ENCODE measurements around the gene SMIM23.
"Not testable (repeated sequence)": the region's sequence is repeated elsewhere in the genome, so short reads cannot be mapped to it uniquely, and the experiment has no call there.

SMIM23 gene

DNA sequence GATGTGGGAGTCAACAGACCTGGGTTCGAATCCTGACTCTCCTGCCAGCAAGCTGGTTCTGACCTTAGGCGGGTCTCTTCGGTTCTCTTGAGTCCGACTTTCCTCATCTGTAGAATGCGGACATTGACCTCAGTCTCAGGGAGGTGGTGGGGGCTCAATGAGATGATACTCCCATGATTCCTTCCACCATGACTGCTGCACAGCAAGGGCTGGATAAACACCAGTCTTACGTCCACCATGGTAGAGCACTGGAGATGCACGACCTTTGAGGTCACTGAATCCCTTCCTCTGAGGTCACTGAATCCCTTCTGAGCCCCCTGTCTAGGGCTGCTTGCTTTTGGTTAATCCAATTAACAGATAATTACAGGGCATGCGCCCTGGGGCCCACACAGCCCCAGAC lies 12.5 kb upstream of the SMIM23 start:
- no peak for DNase-seq (ENCODE audit: low read depth, low spot score)

DNA sequence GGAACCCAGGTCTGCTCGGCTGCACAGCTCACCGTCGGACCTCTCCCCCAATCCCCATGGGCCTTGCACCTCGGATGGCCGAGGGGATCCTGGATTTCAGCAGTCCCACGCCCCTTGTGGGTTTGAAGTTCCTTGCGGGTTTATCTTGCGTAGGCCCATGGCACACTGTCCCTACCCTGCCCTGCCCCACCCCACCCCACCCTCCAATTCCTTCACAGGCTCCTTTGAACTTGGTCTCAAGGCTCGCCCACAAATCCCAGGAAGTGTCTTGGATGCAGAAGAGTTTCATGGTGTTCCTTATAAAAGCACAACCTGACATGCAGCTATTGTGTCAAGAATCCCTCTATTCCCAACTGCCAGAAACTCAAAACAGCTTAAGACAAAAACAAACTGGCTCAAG lies 11.2 kb upstream of the SMIM23 start:
- no peak for DNase-seq (ENCODE audit: low read depth, low spot score)

DNA sequence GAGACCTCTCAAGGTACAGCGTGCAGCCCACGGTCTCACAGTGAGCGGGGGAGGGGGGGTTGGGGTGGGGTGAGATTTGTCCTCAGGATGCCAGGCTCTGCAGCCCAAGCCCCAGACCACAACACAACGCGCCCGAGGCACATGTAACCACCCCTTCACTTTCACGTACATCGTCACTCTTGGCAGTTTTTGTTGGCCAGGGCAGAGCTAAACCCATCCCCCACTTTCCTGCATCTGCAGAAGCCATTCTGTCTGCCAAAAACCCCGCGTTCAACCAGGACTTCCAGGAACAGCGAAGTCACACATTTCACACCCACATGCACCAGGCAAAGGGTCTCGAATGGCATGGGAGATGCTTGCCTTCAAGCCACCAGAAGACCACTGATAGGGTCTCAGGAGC lies 9.4 kb upstream of the SMIM23 start:
- DNase-seq (ENCODE audit: low read depth, low spot score) = no peak

DNA sequence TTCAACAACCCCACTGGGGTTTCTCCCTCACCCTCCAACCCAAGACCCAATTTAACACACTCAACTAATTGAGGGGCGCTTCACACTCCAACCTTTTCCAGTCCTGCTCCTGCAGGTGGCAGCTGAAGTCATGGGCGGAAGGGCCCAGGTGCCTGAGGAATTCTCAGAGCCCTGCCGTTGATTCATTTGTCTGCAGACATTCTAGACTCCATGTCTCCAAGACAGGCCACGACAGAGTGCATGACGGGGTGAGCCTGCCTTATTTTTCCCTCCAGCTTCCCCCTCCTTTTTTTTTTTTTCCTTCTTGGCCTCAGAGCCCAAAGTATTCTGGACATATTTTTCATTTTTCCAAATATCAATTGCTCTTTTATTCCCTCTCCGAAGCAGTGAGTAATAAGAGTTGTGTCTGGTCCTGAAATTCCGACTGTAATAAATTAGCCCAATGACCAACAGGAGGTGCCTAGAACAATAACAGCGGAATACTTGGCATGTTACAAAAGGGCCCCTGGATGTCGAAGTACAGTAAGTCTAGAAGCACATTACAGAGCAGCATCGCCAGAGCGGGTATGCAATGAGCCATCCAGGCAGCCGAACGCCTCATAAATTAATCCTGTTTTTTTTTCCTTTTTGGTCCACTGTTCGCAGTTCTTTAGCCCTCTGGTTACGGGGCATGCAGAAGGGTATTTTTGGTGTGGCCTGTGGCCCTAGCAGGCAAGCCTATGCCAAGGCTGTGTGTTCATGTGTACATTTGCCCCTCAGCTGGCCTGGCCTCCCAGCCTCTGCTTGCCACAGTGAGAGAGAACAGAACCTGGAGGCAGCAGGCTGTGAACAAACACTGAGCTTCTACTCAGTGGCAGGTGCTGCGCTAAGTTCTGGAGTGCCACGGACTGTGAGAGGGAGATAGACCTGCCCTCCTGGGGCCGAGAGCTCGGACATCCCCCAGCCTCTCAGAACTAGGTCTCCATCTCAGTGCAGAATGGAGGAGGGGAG lies 8.6 kb upstream of the SMIM23 start:
- DNase-seq (ENCODE audit: low read depth, low spot score) = no peak

DNA sequence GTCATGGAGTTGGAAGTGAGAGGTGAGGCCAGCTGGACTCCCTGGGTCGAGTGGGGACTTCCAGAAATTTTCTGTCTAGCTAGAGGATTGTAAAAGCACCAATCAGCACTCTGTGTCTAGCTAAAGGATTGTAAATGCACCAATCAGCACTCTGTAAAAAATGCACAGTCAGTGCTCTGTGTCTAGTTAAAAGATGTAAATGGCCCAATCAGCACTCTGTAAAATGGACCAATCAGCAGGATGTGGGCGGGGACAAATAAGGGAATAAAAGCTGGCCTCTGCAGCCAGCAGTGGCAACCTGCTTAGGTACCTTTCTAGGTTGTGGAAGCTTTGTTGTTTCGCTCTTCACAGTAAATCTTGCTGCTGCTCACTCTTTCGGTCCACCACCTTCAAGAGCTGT lies 3.9 kb upstream of the SMIM23 start:
- DNase-seq (ENCODE audit: low read depth, low spot score) = not testable (repeated sequence)

DNA sequence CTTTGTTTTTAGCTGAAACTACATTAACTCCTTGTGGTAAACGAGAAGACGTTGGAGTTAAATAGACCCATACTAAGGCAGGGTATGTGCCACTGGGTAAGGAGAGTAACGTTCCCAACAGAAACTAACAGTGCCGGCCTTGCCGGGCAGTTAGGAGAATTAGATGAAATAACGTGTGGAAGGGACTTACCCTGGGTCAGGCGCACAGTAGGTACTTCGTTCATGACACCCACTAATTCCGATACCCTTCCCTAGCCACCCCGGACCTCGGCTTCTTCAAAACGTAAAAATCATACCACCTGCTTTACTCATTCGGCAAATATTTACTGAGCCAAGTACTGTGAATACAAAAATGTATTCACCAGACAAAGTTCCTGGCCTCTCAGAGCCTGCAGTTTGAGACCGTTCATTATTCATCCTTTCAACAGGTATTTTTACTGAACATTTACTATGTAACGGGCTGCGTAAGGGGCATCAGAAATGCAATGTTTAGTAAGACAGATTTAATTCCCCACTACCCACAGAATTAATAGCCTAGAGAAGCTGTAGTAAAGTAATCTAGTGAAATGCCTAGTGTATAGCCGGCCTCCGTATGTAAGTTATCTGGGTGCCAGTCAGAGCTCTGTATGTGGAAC lies 3.2 kb upstream of the SMIM23 start:
- DNase-seq (ENCODE audit: low read depth, low spot score) = no peak

DNA sequence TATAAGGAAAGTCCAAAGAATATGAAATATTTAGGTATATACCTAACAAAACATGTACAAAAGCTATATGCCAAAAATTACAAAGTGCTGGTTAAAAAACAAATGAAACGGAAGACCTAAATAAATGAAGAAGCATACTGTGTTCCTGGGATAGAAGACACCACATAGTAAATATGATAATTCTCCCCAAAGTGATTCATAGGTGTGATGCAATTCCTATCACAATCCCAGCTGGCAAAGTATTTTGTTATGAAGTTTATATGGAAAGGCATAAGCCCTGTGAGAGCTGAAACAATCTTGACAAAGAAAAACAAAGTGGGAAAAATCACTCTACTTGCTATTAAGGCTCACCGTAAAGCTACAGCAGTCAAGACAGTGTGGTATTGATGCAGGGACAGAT lies 2.6 kb upstream of the SMIM23 start:
- DNase-seq (ENCODE audit: low read depth, low spot score) = no peak

DNA sequence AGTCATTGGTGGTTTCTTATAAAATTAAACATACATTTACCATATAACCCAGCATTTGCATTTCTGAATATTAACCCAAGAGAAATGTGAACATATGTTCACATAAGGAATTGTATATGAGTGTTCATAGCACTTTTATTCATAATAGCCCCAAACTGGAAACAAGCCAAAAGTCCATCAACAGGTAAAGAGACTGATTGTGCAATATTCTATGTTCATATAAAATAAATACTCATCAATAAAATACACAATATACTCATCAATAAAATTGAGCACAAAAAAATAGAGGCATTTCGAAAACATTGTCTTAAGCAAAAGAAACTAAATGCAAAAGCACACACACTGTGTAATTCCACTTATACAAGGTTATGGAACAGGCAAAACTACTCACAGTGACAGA lies 3.7 kb downstream of the SMIM23 start:
- no peak for DNase-seq (ENCODE audit: low read depth, low spot score)

DNA sequence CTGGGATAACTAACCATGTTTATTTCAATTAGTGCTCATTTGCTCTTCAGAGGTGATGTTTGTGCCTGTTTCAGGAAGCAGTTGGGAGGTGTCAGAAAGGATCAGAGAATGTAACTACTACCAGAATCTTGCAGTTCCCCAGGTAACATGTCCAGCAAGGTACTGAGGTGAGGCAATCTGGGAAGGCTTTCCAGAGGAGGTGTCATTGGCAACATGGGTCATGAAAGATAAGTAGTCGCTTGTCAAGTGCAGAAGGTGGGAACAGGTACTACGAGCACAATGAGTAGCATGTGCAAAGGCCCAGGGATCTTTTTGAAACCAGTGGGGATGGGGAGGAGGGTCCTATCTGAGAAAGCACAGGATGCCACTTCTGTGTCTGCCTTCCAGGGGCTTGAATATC lies 4.8 kb downstream of the SMIM23 start:
- DNase-seq (ENCODE audit: low read depth, low spot score) = no peak

DNA sequence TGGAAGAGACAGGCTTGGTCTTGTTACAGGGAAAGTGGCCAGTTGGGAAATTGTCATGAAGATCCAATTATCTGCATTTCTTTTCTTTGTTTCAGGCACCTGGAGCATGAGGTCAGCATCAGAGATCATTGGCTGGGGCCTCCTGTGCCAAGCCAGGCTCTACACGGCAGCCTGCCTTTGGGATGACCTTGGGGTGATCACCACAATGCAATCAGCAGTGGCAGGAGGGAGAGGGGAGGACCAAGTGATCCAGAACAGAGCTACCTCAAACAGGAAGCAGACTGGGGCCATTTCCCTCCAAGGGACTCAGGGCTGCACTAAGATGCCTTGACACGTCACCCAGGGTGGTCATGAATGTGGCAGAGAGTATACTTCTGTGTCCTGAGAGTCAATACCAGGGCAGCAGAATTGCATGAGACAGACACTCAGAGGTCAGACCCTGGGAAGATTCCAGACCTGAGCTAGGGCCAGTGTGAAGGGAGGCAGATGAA lies 8.9 kb downstream of the SMIM23 start:
- no peak for DNase-seq (ENCODE audit: low read depth, low spot score)

DNA sequence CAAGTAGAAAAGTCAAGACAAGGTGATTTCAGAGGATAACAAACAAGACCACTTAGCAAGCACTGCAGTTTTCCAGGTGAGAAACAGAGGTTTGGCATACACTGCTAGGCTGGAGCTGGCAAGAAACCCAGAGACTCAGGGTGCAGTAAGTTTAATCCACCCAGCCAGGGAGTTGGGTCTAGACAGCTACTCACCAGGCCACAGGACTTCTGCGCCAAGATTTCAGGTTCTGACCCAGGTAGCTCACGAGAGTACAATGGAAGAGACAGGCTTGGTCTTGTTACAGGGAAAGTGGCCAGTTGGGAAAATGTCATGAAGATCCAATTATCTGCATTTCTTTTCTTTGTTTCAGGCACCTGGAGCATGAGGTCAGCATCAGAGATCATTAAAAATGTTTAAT lies 9.8 kb downstream of the SMIM23 start:
- no peak for DNase-seq (ENCODE audit: low read depth, low spot score)

DNA sequence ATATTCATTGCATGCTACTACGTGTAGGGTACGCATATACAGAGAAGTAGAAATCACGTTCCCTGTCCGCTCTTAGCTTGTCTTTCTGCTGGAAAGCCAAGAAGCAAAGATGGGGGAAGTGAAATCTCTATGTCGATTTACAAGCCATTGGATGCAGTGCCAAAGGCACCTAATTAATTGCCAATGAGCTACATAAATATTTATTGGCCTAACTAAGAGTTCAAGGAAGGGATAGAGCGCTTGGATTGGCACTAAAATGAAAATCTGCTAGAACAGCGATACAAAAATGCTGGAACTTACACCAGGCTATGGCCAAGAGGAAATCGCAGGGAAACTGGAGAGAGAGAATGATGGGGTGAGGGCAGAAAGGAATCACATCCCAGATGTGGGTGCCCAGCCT lies 10.8 kb downstream of the SMIM23 start:
- no peak for DNase-seq (ENCODE audit: low read depth, low spot score)

DNA sequence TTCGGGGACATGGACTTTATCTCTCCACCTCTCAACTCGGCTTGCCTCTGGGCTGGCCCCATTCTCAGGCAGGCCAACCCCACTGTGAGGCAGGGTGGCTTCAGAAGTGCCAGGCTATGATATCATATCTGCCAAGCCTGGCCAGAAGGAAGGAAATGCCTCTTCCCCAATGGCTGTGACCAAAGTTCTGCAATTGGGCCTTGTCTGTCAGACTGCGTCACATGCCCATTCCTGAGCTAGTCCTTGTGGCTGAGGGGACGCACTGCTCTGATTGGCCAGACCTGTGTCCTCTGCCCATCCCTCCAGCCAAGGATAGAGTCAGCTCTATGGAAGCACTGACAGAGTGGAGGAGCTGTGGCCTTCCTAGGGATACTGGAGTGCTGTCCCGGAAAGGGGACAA lies 11.9 kb downstream of the SMIM23 start:
- no peak for DNase-seq (ENCODE audit: low read depth, low spot score)

DNA sequence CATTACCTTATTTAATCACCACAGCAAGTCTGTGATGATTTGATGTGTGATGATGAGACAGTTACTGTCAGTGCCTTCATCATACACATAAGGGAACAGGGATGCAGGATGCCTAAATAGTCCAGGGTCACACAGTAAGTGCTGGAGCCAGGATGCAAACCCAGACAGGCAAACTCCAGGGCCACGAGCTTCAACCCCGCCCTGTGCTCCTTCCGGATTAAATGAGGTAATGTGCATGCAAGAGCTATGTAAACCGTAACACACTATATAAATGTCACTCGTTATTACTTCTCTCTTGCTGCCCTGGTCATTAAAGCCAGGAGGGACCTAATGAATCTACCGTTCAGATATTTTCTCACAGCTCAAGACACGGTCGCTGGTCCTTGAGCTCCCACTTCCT lies 12.8 kb downstream of the SMIM23 start:
- DNase-seq (ENCODE audit: low read depth, low spot score) = no peak

DNA sequence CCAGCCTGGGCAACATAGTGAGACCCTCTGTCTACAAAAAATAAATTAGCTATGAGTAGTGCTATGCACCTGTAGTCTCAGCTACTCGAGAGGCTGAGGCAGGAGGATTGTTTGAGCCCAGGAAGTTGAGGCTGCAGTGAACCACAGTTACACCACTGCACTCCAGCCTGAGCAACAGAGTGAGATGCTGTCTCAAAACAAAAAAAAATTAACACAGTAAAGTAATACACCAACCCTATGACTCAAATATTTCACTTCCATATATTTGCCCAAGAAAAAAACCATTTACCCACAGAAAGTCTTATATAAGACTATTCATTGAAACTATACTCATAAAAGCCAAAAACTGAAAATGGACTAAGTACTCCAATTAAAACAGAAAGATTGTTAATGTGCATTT lies 16.2 kb downstream of the SMIM23 start:
- no peak for DNase-seq (ENCODE audit: low read depth, low spot score)

DNA sequence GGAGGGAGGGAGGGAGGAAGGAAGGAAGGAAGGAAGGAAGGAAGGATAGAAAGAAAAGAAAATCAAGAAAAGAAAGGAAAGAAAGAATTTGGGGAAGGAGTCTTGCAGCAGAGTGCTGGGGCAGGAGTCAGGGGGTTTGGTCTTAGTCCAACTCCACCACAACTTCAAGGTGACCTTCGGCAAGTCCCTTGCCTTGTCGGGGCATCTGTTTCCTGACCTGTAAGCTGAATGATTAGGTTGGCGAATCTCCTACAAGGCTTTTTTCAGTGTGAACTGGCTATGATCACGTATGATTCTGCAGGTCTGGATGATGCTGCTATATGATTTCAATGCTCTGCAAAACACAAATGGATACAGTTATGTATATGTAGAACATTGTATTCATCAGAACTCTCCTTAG lies 20.1 kb downstream of the SMIM23 start:
- no peak for DNase-seq (ENCODE audit: low read depth, low spot score)

DNA sequence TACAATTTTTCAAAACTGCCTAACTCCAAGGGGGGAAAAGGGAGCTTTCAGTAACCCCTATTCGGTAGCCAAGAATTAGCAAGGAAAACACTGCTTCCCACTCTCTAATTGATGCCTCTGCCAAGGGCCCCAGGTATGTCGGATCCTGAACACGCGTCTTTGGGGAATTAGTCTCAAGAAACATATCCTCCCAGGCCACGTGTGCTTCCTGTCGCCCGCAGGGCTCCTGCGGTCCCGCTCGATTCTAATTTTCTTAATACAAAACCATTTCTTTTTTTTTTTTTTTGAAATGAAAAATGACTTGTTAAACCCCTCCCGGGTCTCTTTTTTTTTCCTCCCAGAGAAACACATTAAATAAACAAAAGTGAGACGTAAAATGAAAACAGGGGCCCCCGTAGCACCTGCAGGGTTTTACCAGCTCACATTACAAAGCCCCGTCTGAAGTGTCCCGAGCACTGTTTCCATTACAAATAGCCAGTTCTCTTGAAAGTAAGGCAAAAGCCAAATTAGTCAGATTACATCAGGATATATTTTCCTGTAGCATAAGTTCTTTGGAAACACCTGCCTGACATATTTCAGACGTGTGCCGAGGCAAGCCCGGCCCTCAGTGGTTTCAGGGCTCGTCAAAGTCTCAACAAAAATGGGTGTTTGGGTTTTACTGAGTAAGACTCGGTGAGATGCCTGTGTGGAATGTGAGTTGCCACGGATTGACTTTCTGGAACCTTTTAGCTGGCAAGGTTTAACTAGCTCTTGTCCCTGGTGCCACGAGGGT lies 21.5 kb downstream of the SMIM23 start:
- DNase-seq (ENCODE audit: low read depth, low spot score) = no peak

DNA sequence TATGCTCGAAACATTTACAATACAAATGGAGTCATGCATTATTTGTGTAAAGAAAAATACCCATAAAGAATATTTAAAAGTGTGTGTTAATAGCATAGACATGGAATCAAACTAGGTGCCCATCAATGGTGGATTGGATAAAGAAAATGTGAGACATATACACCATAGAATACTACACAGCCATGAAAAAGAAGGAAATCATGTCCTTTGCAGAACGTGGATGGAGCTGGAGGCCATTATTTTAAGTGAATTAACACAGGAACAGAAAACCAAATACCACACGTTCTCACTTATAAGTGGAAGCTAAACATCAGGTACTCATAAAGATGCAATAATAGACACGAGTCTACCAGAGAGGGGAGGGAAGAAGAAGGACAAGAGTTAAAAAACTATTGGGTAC lies 22.8 kb downstream of the SMIM23 start:
- no peak for DNase-seq (ENCODE audit: low read depth, low spot score)

DNA sequence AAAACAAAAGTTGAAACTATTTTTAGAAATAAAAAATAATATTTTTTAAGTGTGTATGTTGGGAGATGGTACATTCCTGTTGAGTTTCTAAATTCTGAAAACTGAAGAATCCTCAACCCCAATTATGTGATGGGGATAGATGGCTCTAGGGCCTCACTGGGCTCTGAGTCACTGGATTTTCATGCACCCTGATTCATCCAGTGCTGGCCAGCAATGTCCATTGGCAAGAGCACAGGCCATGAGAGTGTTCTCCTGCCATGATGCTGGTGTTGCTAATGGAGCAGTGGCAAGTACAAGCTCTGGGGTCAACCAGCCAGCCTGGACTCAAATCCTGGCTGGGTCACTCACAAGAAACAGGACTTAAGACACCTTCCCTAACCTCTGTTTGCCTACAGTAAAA lies 23.3 kb downstream of the SMIM23 start:
- DNase-seq (ENCODE audit: low read depth, low spot score) = no peak

DNA sequence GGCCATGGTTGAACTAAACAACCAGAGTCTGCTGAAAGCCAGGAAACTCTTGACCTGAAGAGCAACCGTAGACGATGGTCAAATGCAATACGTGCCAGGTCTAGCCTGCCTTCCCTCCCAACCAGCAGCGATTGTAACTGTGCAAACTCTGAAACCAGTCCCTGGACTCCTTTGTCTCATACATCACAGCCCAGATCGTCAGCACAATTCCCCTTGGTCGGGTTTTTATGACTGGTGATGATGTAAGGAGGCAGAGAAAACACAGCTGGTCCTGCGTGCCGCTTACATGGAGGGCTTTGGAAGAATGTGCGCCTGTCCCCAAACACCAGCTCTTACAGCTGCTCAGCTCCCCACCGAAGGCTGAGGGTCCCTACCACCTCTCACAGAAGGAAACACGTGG lies 24.6 kb downstream of the SMIM23 start:
- DNase-seq (ENCODE audit: low read depth, low spot score) = no peak

DNA sequence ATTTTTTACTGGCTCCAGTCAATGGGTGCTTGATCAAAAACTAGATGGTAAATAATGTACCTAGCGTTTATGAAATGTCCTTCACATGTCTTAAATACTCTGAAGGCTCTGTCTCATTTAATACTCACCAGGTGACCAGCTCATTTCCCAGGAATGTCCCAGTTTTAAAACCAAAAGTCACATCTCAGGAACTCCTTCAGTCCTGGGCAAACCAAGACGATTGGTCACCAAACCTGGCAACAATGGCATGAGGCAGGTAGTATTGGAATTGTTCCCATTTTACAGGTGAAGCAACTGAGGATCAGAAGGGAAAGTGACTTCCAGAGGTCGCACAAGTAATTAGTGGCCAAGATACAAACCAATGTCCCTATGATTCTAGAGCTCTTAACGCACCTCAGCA lies 27.7 kb downstream of the SMIM23 start:
- no peak for DNase-seq (ENCODE audit: low read depth, low spot score)

DNA sequence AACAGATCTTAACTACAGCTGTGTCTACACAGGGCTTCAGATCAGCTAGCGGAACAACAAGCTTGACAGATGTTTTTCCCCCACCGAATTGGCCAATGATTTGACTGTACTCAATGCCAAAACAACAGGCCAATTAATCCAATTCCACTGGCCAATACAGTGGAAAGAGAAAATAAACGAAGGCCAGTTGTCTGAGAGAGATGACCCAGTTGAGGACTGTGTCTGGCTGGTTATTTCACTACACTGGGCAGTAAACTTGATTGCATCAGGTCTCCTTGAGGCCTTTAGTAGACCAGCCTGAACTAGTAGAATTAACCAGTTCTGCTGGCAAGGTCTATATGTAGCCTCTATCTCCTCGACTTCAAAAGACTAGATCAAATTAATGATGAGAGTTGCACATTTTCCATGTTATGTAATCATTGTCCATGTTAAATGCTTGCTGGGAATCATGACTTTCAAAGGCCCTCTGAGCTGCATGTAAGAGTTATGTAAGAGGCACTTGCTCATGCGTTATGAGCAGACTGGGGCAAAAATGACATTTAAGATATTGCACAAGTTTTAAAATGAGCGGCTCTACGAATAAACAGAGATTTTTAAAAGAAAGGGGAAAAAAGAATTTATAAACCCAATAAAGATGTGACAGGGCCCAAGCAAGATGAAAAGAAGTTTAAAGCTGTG lies 28.3 kb downstream of the SMIM23 start:
- no peak for DNase-seq (ENCODE audit: low read depth, low spot score)

Measured in iPS DF 19.7 (cell line).